HG02870 (cell line): Measurements from ENCODE around the gene ASB1.

Experiments
- ATAC-seq: cut with Tn5 transposase; IDR thresholded peaks from one replicate; pipeline ENCODE4 v1.9.1; 2021; ENCODE audit warnings: mild to moderate bottlenecking, moderate library complexity; ENCODE audit not compliant: unreplicated experiment

The ASB1 gene

DNA sequence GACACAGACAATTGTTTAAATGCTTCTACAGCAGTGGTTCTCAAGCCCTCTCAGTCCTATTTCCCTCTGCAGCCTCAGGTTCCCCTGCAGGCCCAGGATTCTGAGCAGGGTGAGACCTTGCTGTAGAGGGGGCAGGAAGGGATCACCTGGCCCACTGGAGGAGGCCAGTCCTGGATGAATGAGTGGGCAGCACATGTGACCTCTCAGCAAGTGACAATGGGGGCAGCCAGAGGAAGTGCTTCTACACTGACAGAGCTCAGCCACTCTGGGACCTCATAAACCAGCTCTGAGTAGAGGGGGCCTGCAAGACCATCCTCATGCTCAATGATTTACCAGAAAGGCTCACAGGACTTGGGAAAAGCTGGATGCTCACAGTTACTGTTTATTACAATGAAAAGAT is 63.2 kb downstream of the ASB1 start:
- no peak for ATAC-seq

- ATAC-seq = no peak
Measured at GRCh38 chr2:238492840-238493239, 66.1 kb downstream of the ASB1 start.

DNA sequence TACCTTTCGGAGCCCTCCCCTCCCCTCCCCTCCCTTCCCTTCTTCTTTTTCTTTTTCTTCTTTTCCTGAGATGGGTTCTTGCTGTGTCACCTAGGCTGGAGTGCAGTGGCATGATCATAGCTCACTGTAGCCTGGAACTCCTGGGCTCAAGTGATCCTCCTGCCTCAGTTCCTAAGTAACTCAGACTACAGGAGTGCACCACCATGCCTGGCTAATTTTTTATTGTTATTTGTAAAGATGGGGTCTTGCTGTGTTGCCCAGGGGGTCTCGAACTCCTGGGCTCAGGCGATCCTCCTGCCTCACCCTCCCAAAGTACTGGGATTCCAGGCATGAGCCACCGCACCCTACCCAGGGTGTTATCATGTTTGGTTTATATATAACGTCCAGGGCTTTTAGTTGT is 66.7 kb downstream of the ASB1 start:
- no peak for ATAC-seq

DNA sequence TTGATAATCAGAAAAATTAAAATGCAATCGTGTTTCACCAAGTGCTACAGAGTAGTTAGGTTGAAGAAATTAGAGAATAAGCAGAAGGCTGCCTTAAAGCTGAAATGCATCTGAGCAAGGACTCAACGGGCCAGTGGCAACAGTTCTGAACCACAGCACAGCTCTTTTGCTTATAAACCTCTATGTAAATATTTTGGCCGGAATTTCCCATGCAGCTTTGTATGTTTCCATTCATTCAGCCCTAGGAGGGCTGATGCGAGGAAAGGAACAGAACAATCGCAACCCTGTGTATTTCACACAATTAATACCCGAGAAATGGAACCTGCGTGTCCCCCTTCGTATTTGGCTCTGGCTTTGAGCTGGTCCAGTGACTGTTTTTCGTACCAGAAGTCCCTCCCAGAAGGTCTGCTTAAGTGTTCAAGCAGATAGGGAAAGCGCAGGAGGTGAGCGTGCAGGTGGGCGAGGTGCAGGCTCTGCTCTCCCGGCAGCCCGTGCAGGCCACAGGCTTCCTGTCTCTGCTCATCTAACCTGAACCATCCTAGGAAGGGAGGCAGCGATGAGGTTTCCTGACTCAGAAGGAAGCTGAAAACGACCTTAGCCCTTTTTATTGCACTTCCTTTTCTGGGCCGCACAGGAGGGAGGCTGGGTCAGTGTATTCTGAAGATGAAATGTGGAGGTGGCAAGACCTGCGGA is 67.3 kb downstream of the ASB1 start:
- ATAC-seq = no peak

- no peak for ATAC-seq
Measured at GRCh38 chr2:238494573-238494961, 67.8 kb downstream of the ASB1 start.

GRCh38 chr2:238495422-238495821 is 68.7 kb downstream of the ASB1 start:
- no peak for ATAC-seq

GRCh38 chr2:238496756-238497609 is 70.3 kb downstream of the ASB1 start:
- ATAC-seq = no peak

DNA sequence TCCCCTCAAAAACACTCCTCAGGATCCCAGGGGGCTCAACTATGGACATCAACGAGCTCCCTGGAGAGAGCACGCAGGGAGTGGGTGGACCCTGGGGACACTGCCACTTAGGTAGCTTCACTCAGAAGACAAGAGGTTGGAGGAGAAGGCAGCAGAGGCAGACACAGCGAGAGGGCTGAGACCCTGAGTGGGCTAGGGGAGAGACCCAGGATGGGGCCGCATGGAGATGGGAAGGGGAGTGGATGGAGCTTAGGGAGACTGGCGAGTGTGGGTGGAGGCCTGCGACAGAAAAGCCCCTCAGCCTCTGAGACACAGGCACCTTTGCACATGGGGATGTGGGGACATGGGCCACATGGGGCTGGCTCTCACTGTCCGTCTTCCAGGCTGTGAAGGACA is 70.9 kb downstream of the ASB1 start:
- ATAC-seq = no peak

- no peak for ATAC-seq
Measured at GRCh38 chr2:238498188-238498587, 71.5 kb downstream of the ASB1 start.

GRCh38 chr2:238498691-238499295 is 72.1 kb downstream of the ASB1 start:
- ATAC-seq = no peak

DNA sequence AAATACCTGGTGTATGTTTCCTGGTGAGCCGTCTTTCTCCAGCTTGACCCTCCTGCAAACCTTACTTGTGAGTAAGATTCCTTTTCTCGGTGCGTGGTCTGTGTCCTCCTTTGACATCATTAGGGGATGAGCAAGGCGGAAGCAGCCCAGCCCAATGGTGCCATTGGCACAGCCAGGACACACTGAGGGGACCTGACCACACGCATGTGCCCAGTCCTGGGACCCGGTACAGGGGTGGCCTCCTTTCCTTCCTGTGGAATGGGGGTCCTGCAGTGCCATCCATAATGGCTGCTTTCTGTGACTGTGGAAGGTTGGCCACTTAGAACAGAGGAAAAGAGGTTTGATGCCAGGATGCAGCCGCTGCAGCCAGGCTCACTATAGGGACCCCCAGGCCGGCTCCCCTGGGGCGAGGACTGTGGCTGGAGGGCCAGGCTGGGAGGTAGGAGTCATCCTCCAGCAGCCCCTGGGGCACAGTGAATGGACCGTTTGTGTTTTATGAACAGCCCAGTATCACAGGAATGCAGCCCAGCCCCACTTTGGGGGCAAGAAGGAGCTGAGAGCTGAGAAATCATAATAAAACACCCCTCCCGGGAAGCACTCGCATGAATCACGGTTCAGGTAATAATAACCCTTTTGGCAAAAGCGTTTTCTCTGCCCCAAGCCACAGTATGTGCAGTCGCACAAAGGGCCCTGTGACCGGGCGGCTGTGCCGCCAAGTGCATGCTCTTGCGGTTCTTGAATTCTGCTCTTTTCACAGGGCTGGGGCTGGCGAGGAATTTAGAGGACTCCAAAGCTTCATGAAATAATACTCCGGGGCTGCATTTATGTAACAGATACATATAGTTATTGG is 73.2 kb downstream of the ASB1 start:
- no peak for ATAC-seq

- no peak for ATAC-seq
Measured at GRCh38 chr2:238501311-238501710, 74.6 kb downstream of the ASB1 start.
